ENCODE data around the gene LRRC8B. TPM values are rescaled to one million over a fixed set of nuclear protein-coding genes. Genes with fewer than 3 reads are reported as not detected.

Gene LRRC8B
- total RNA-seq, 1 donor from 2014 or later = 3.6 TPM

DNA sequence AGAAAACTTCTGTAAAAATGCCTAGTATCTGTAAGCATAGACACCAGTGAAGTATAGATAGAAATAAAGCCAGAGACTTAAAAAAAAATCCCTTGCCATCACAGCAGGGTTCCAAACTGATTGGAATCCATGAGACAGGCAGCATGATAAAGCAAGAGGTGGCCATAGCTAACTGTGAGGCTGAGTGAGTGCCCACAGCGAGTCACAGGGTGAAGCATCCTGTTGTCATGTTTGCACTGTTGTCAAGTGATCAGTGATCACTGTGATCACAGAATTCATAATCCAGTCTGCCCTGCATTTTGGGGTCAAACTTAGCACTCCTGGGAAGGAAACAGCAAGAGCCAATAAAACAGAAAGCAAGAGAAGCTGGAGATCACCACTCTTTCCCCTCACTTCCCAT, 33.3 kb downstream of the LRRC8B start:
- Histone ChIP-seq H3K36me3 (no peaks in the 10 kb centered on the region), H3K9me3 (replicated peaks) (no peaks in the 10 kb centered on the region), H3K27me3 (ENCODE audit: low read depth) (no peaks in the 10 kb centered on the region), H3K27ac (replicated peaks) (no peak overlapping the region), H3K4me1 (peaks cover 22% of the 10 kb centered on the region), H3K4me3 (no peak overlapping the region)
- no peak for DNase-seq
- intact Hi-C loops (cut with micrococcal nuclease) = no loop called here
- TF ChIP-seq CTCF (IDR thresholded peaks at IDR 0.05; ENCODE audit: borderline replicate concordance) = no peak

- H3K27me3 ChIP-seq (ENCODE audit: low read depth) = no peaks in the 10 kb centered on the region
- H3K27ac ChIP-seq (replicated peaks) = no peak overlapping the region
- no peaks in the 10 kb centered on the region for H3K9me3 ChIP-seq (replicated peaks)
- TF ChIP-seq CTCF (IDR thresholded peaks at IDR 0.05; ENCODE audit: borderline replicate concordance) = no peak
- no peaks in the 10 kb centered on the region for H3K36me3 ChIP-seq
- intact Hi-C loops (cut with micrococcal nuclease) = no loop called here
- H3K4me3 ChIP-seq = no peak overlapping the region
- no peak for DNase-seq
- H3K4me1 ChIP-seq = peaks cover 24% of the 10 kb centered on the region
These were observed 39.5 kb downstream of the LRRC8B start for GRCh38 chr1:89563957-89564604.

- TF ChIP-seq CTCF (IDR thresholded peaks at IDR 0.05; ENCODE audit: borderline replicate concordance) = no peak
- H3K36me3 ChIP-seq = peaks cover 6% of the 10 kb centered on the region
- peak overlapping the region; percentile 76 for H3K27ac ChIP-seq (replicated peaks)
- no peak overlapping the region for H3K4me3 ChIP-seq
- DNase-seq = no peak
- H3K4me1 ChIP-seq = peaks cover 24% of the 10 kb centered on the region
- intact Hi-C loops (cut with micrococcal nuclease) = no loop called here
- H3K9me3 ChIP-seq (replicated peaks) = no peaks in the 10 kb centered on the region
- no peaks in the 10 kb centered on the region for H3K27me3 ChIP-seq (ENCODE audit: low read depth)
These were observed 40.9 kb downstream of the LRRC8B start for GRCh38 chr1:89565521-89565920.

- Histone ChIP-seq H3K36me3 (peaks cover 6% of the 10 kb centered on the region), H3K27ac (replicated peaks) (peak overlapping the region; percentile 76), H3K9me3 (replicated peaks) (no peaks in the 10 kb centered on the region), H3K4me1 (peaks cover 24% of the 10 kb centered on the region), H3K4me3 (peak overlapping the region; percentile 19), H3K27me3 (ENCODE audit: low read depth) (no peaks in the 10 kb centered on the region)
- TF ChIP-seq CTCF (IDR thresholded peaks at IDR 0.05; ENCODE audit: borderline replicate concordance) = no peak
- peak; percentile 60 for DNase-seq
- intact Hi-C loops (cut with micrococcal nuclease) = no loop called here
These were observed 42.1 kb downstream of the LRRC8B start for GRCh38 chr1:89566761-89567174.

GRCh38 chr1:89567797-89568196, 43.2 kb downstream of the LRRC8B start:
- no peaks in the 10 kb centered on the region for H3K27me3 ChIP-seq (ENCODE audit: low read depth)
- H3K4me3 ChIP-seq = peak overlapping the region; percentile 19
- intact Hi-C loops (cut with micrococcal nuclease) = no loop called here
- peak overlapping the region; percentile 76 for H3K27ac ChIP-seq (replicated peaks)
- DNase-seq = no peak
- H3K36me3 ChIP-seq = peaks cover 6% of the 10 kb centered on the region
- H3K9me3 ChIP-seq (replicated peaks) = no peaks in the 10 kb centered on the region
- TF ChIP-seq CTCF (IDR thresholded peaks at IDR 0.05; ENCODE audit: borderline replicate concordance) = no peak
- peaks cover 24% of the 10 kb centered on the region for H3K4me1 ChIP-seq
